ENCODE data around the gene ANXA4.

ANXA4 gene

GRCh38 chr2:69833752-69834151 lies 91.8 kb downstream of the ANXA4 start:
- in situ Hi-C loops (cut with HindIII; ENCODE audit: low sequenced_read_pairs): no loop called here
- DNase-seq (ENCODE audit: low read depth): no peak
- TF ChIP-seq CTCF (IDR thresholded peaks at IDR 0.05; ENCODE audit: low read depth, low read length, missing control alignments): no peak
- H3K4me3 ChIP-seq (ENCODE audit: low read depth, low read length): no peak overlapping the region

- no peak for TF ChIP-seq CTCF (IDR thresholded peaks at IDR 0.05; ENCODE audit: low read depth, low read length, missing control alignments)
- no peak overlapping the region for H3K4me3 ChIP-seq (ENCODE audit: low read depth, low read length)
- in situ Hi-C loops (cut with HindIII; ENCODE audit: low sequenced_read_pairs): no loop called here
- no peak for DNase-seq (ENCODE audit: low read depth)
Measured at GRCh38 chr2:69835666-69836065, 93.7 kb downstream of the ANXA4 start.

- in situ Hi-C loops (cut with HindIII; ENCODE audit: low sequenced_read_pairs): no loop called here
- no peak for TF ChIP-seq CTCF (IDR thresholded peaks at IDR 0.05; ENCODE audit: low read depth, low read length, missing control alignments)
- no peak overlapping the region for H3K4me3 ChIP-seq (ENCODE audit: low read depth, low read length)
- no peak for DNase-seq (ENCODE audit: low read depth)
Measured at GRCh38 chr2:69836316-69836715, 94.4 kb downstream of the ANXA4 start.

GRCh38 chr2:69837533-69837932 lies 95.6 kb downstream of the ANXA4 start:
- TF ChIP-seq CTCF (IDR thresholded peaks at IDR 0.05; ENCODE audit: low read depth, low read length, missing control alignments): no peak
- in situ Hi-C loops (cut with HindIII; ENCODE audit: low sequenced_read_pairs): no loop called here
- no peak overlapping the region for H3K4me3 ChIP-seq (ENCODE audit: low read depth, low read length)
- no peak for DNase-seq (ENCODE audit: low read depth)

GRCh38 chr2:69843993-69844392 lies 102.1 kb downstream of the ANXA4 start:
- TF ChIP-seq CTCF (IDR thresholded peaks at IDR 0.05; ENCODE audit: low read depth, low read length, missing control alignments): no peak
- H3K4me3 ChIP-seq (ENCODE audit: low read depth, low read length): no peak overlapping the region
- no peak for DNase-seq (ENCODE audit: low read depth)
- in situ Hi-C loops (cut with HindIII; ENCODE audit: low sequenced_read_pairs): no loop called here

- DNase-seq (ENCODE audit: low read depth): no peak
- no peak overlapping the region for H3K4me3 ChIP-seq (ENCODE audit: low read depth, low read length)
- TF ChIP-seq CTCF (IDR thresholded peaks at IDR 0.05; ENCODE audit: low read depth, low read length, missing control alignments): no peak
- in situ Hi-C loops (cut with HindIII; ENCODE audit: low sequenced_read_pairs): no loop called here
Measured at GRCh38 chr2:69844560-69844959, 102.6 kb downstream of the ANXA4 start.
